NCI-H1694 treated with DMSO at 0.1 percent for 48 hours (cell line): ENCODE data around the gene CDH4.

Source experiments
- DNase-seq: peaks from one replicate; lab custom pipeline; 2025; lab: John Stamatoyannopoulos, UW

The CDH4 gene

GRCh38 chr20:61931476-61932198 lies 679.6 kb downstream of the CDH4 start:
- DNase-seq = no peak

GRCh38 chr20:61932199-61932592 lies 680.1 kb downstream of the CDH4 start:
- DNase-seq = no peak

GRCh38 chr20:61932711-61933480 lies 680.8 kb downstream of the CDH4 start:
- no peak for DNase-seq

DNA sequence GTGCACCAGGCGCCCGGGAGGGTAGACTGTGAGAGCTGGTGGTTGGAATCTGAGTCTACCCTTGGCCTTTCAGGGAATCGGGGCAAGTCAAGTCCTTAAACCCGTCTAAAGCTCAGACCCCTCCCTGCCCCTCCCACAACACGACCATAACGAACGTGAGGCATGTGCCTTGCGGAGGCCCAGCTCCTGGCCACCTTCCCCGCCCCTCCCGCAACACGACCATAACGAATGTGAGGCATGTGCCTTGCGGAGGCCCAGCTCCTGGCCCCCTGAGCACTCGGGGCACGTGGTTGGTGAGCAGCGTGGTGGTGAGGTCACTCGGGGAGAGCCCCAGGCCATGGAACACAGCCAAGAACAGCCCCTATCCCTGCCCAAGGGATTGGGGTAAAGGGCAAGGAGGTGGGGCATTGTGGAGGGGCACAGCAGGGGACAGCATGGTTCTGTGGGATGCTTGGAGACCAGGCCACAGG lies 681.5 kb downstream of the CDH4 start:
- no peak for DNase-seq

GRCh38 chr20:61933951-61934715 lies 682.1 kb downstream of the CDH4 start:
- DNase-seq = no peak

GRCh38 chr20:61934716-61935530 lies 682.9 kb downstream of the CDH4 start:
- DNase-seq = no peak

- no peak for DNase-seq
These were observed 684.1 kb downstream of the CDH4 start for GRCh38 chr20:61935926-61936700.

GRCh38 chr20:61936701-61937131 lies 684.7 kb downstream of the CDH4 start:
- DNase-seq = no peak

DNA sequence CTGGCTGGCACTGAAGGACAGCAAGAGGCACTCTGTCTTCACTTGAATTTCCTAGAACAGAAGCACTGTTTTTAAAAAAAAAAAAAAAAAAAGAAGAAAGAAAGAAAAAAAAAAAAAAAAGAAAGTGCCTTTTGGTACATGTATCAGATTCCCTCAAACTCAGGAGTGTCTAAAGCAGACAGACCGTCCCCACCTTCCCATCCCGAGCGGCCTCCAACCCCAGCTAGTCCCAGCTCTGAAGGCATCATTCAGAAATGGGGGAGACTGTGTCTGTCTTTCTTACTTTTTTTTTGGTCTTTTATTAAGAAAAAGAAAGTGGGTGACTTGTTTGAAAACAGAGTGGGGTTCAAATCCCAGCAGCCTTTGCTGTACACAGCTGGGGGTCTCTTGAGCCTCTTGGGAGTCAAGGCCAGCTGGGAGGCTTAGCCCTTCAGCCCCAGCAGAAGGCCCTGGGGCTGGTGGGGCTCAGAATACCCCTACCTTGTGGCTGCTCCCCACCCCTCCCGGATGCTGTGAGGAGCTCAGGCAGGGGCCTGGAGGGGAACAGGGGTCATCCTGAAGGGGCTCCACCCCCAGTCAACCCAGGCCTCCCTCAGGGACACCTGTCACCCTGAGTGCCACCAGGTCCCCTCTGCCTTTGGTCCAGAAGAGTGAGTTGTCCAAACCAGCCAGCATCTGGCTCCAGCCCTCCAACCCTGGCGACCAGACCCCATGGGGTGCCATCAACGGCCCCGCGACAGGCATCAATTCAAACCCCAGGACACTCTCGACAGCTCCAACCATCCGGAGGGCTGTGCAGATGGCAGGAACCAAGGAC lies 685.3 kb downstream of the CDH4 start:
- no peak for DNase-seq

DNA sequence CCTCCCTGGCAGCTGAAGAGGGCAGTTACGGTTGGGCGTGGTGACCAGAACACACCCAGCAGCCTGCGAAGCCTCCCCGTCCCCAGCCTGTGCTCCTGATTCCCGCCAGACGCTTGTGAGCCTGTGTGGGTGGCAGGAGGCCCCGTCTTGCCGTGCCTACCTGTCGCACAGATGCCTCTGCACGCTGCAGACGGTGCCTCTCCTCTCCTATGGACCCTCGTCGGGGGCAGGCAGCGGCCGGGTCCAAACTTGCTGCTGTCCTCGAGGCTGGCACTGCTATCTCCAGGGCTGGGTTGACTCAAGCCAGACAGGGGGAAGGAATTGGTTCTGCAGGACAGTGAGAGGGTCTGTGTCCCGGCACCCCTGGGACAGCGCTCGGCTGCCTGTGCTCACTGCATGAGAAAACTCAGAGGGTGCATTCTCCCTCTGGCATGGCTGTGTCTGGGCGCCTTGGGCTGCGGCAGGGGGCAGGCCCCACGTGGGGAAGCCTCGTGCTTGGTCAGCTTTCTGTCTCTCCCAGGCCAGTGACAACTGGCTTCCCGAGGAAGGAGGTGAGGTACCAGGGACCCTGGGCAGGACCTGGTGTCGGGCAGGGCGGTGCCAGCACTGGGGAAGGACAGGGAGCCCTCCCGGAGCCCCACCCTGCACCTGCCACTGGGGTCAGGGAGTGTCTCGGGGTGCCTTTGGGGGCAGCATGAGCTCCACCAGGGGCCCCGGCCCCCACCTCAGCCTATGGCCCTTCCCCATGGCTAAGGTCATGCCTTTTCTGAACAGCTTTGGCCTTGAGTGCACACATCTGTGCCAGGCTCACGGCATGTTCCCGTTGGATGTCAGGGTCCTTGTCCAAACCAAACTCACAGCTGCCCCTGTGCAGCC lies 686.1 kb downstream of the CDH4 start:
- no peak for DNase-seq

GRCh38 chr20:61938839-61939690 lies 687.0 kb downstream of the CDH4 start:
- no peak for DNase-seq

- no peak for DNase-seq
These were observed 687.8 kb downstream of the CDH4 start for GRCh38 chr20:61939691-61940360.

GRCh38 chr20:61940491-61940890 lies 688.4 kb downstream of the CDH4 start:
- no peak for DNase-seq

GRCh38 chr20:61940976-61941720 lies 689.1 kb downstream of the CDH4 start:
- no peak for DNase-seq

- no peak for DNase-seq
These were observed 689.8 kb downstream of the CDH4 start for GRCh38 chr20:61941721-61942405.

GRCh38 chr20:61942526-61942925 lies 690.5 kb downstream of the CDH4 start:
- DNase-seq = no peak
